CD4-positive, alpha-beta T cell treated with Interferon gamma for 1 hour (primary cell): ENCODE data around the gene ARSG.
A peak's percentile ranks its signal among the peaks of the same experiment; 100 is the strongest.
"Not testable (repeated sequence)": the region's sequence is repeated elsewhere in the genome, so short reads cannot be mapped to it uniquely, and the experiment has no call there.

ENCODE experiments used
- DNase-seq: peaks from one replicate; pipeline ENCODE4 v3.0.0-alpha.2; 2020

ARSG gene

GRCh38 chr17:68399638-68400403, 108.5 kb downstream of the ARSG start:
- no peak for DNase-seq

GRCh38 chr17:68400404-68400735, 109.1 kb downstream of the ARSG start:
- no peak for DNase-seq

DNA sequence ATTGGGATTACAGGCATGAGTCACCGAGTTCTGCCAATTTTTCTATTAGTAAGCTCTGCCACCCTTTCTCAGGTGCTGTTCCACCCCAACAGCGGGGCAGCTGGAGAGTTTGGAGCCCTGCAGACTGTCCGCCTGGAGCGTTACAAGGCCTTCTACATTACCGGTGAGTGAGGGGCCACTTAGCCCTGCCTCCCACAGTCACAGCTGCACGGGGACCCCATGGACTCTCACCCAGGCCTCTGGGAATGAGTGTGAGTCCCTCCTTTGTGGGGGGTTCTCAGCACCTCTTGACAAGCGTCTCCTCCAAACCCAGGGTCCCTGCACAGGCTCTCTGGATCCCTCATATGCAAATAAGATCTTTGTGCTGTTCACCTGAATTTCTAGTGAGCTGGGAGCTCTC, 110.0 kb downstream of the ARSG start:
- DNase-seq, result no peak

DNA sequence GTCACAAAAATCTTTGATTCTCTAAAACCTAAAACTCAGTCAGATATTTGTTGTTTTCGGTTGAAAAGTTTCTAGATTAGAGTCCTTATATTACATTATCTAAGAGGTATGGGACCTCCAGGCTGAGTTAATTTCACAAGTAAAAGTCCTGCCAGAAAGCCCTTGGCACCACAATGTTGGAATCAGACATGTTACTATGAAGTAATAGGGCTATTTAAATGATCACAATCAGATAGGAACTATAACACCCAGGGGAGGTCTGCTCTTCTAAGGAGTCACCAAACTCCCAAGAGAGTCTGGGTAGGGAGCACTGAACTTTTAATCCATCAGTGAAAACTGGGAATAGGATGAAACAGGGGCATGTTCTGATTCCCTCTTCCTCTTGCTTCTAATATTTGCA, 111.8 kb downstream of the ARSG start:
- no peak for DNase-seq

GRCh38 chr17:68403837-68404236, 112.5 kb downstream of the ARSG start:
- DNase-seq, result not testable (repeated sequence)

DNA sequence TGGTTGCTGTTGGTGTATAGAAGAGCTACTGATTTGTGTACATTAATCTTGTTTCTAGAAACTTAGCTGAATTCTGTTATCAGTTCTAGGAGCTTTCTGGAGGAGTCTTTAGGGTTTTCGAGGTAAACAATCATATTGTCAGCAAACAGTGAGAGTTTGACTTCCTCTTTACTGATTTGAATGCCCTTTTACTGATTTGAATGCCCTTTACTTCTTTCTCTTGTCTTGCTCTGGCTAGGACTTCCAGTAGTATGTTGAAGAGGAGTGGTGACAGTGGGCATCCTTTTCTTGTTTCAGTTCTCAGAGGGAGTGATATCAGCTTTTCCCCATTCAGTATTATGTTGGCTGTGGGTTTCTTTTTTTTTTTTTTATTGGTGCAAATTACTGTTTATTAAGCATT, 116.4 kb downstream of the ARSG start:
- not testable (repeated sequence) for DNase-seq

DNA sequence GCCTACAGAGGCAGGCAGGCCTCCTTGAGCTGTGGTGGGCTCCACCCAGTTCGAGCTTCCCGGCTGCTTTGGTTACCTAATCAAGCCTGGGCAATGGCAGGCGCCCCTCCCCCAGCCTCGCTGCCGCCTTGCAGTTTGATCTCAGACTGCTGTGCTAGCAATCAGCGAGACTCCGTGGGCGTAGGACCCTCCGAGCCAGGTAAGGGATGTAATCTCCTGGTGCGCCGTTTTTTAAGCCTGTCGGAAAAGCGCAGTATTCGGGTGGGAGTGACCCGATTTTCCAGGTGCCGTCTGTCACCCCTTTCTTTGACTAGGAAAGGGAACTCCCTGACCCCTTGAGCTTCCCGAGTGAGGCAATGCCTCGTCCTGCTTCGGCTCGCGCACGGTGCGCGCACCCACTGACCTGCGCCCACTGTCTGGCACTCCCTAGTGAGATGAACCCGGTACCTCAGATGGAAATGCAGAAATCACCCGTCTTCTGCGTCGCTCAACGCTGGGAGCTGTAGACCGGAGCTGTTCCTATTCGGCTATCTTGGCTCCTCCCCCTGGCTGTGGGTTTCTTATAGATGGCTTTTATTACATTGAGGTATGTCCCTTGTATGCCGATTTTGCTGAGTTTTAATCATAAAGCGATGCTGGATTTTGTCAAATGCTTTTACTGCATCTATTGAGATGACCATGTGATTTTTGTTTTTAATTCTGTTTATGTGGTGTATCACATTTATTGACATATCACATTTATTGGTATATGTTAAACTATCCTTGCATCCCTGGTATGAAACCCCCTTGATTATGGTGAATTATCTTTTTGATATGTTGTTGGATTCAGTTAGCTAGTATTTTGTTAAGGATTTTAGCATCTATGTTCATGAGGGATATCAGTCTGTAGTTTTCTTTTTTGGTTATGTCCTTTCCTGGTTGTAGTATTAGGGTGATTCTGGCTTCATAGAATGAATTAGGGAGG, 122.6 kb downstream of the ARSG start:
- peak; percentile 70 for DNase-seq

GRCh38 chr17:68414901-68415300, 123.6 kb downstream of the ARSG start:
- DNase-seq, result not testable (repeated sequence)

DNA sequence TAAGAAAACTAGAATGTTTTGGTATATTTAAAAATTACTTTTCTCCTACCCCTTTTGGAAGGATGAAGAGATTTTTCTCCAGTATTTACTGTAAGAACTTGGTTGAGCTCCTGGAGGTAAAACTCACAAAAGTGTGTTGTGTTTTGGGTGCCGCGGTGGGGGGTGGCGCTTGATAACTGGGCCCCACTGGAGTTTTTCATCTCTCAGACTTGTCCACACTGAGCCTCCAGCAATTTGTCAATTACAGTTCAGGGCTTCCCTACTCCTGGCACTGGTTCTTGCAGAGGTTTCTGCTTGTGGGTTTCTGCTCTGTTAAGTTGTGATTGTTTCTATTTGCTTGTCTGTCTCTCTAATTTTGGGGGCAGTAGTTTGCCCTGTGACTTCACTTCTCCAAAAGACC, 126.0 kb downstream of the ARSG start:
- DNase-seq, result no peak

DNA sequence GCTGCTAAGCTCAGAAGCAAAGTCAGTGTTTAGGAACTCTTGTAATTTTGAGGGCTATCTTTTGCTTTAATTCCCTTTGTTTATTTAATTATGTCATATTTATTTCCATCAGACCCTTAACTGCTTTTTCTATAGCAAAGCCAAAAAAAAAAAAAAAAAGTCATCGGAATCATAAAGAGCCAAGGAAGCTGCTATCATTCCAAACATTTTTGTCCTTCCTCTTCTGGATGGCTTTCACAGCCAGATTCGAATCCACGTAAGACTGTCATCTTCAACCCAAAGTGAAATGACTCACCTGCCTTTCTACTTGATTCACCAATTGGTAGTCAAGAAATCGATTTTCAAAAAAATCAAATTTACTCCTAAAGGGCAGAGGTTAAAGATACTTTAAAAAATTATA, 127.6 kb downstream of the ARSG start:
- DNase-seq, result no peak

- DNase-seq, result no peak
Observed at GRCh38 chr17:68420065-68420464, 128.8 kb downstream of the ARSG start.

- DNase-seq, result no peak
Observed at GRCh38 chr17:68421486-68421885, 130.2 kb downstream of the ARSG start.

GRCh38 chr17:68422821-68423220, 131.5 kb downstream of the ARSG start:
- DNase-seq, result no peak

GRCh38 chr17:68423251-68423650, 132.0 kb downstream of the ARSG start:
- DNase-seq, result no peak

- DNase-seq, result no peak
Observed at GRCh38 chr17:68424203-68424602, 132.9 kb downstream of the ARSG start.

DNA sequence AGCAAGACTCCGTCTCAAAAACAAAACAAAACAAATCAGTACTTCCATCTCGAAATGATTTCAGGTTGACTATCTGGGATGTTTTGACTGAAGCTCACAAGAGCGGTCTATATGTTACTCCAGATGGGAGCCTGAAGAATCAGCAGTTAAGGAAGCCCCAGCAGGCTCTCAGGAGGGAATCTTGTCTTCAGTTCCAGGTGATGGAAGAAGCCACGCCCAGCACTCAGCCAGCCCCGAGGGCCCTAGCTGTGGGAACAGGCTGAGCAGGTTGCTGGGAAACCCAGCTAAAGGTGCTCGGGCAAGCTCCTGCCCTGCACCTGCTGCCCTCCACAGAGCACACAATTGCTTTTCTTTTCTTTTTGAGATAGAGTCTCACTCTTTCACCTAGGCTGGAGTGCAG, 133.6 kb downstream of the ARSG start:
- no peak for DNase-seq

DNA sequence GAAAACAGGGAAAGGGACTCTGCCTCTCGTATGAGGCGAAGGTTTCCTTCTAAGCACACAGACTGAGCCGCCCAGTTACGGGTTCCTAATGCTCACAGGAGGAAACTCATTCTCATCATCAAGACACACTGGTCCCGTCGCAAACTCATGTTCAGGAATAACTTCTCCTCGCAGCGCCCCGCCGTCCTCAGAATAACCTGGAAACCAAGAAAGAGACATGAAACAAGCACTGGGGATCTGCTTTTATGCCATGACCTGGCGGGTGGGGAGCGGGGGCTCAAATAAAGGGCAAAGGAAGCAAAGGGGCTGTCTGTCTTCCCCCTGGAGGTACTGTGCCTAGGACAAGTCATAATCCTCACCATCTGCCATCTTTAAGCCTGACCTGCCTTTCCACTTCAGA, 134.7 kb downstream of the ARSG start:
- DNase-seq, result no peak

DNA sequence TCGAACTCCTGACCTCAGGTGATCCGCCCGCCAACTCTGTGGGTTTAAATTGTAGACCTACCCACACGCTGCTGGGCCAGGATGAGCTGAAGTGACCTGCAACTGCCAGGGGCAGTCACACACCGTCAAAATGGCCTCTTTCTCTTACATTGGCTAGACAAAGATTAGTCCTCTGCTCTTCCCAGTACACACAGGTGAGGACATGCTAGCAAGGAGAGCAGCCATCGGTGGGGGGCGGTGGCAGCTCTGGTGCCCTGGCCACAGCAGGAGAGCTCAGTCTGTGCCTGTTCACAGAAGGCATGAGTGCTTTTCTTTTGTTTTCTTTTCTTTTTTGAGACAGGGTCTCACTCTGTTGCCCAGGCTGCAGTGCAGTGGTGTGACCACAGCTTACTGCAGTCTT, 136.3 kb downstream of the ARSG start:
- no peak for DNase-seq

DNA sequence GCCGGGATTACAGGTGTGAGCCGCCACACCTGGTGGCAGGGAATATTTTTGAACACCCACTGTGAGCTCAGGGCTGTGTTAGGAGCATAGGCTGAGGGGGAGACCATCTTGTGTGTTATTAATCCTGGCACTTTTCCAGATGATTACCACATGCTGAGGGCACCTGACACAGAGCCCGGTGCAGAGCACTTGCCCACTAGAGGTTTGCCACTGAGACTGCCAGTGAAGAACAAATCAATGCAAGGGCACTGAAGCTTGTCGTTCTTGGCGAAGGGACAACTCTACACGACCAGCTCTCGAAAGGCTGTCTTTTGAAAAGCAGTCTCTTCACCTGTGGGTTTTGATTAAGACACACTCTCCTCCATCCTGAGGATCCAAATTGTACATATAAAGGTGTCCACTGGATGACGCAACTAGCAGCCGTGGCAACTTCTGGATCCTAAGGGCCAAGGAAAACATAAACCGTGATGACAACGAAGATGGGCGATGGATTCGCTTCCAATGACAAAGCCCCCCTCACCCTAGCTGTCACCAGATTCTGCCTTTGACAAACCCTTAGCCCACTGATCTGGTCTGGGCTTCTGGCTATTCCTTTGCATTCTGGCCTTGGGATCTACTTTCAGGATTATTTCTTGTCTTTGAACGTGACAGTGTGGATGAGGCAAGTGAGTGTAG, 137.3 kb downstream of the ARSG start:
- DNase-seq, result no peak

GRCh38 chr17:68429881-68430280, 138.6 kb downstream of the ARSG start:
- DNase-seq, result no peak

GRCh38 chr17:68431045-68431608, 139.8 kb downstream of the ARSG start:
- no peak for DNase-seq

- DNase-seq, result peak; percentile 26
Observed at GRCh38 chr17:68431661-68432071, 140.4 kb downstream of the ARSG start.
